Measurements from ENCODE around the gene ANKS1A.
"Not testable (repeated sequence)": the region's sequence is repeated elsewhere in the genome, so short reads cannot be mapped to it uniquely, and the experiment has no call there.

Gene ANKS1A

DNA sequence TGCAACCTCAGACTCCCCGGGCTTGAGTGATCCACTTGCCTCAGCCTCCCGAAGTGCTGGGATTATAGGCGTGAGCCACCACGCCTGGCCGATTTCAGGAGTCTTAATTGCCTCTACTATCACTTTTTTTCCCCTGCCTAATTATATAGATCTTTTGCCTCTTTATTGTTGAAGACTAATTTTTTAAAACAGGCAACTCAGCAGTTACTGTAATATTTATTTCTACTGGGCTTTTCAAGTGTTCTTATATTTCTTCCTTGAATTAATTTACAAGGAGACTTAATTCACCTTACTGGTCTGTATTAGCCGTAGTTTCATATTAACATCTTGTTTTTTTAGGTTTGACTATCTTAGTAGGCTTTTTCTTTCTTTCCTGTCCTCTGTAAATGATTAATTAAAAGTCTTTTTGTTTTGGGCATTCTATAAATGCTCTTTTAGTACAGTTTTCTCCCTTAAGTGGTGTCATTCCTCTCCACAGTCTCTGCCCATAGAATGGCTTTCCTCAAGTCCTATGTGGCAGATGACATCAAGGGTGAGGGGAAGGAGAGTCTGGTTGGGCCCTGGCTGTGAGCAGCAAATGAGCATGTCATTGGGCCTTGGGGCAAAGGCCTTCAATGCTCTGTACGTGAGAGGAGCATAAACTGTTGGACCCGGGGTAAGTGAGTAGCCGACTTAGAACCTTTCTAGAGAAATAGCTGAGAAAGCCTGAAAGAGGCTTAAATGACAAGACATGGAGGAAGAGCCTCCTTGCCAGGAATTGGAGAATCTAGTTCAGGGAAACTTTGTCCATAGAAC is 36.0 kb downstream of the ANKS1A start:
- no peak for DNase-seq

DNA sequence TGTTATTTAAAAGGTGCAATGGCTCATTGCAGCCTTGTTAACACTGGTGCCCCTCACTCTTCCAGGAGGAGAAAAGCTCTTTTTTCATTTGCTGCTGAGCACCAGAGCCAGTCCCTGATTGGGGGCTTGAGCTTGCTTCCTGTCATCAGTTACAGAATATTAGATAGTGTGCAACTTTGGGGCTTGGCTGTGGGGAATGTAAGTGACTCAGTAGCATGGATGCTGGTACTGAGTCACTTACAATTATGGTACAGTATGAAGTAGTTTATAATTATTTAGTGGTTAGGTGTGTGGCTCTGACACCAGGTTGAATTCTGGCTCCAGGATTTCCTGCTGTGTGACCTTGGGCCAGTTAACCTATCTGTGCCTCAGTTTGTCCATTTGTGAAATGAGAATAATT is 37.6 kb downstream of the ANKS1A start:
- no peak for DNase-seq

DNA sequence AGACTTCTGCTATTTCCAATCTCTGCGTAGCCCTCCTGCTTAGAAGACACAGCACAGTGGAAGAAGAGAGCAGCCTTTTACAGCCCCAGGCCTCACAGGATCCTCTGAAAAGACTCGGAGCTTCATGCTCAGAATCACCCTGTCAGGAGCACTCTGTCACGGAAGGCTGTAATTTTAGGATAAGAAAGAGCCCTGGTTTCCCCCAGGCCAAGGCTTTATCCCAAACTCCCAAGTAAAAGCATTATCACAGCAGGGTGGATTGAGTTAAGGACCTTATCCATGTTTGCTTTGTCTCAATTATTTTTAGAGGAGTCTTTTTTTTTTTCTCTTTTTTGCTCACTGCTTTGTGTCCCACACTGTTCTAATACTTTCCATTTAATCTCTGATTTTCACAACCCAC is 39.2 kb downstream of the ANKS1A start:
- DNase-seq: no peak

DNA sequence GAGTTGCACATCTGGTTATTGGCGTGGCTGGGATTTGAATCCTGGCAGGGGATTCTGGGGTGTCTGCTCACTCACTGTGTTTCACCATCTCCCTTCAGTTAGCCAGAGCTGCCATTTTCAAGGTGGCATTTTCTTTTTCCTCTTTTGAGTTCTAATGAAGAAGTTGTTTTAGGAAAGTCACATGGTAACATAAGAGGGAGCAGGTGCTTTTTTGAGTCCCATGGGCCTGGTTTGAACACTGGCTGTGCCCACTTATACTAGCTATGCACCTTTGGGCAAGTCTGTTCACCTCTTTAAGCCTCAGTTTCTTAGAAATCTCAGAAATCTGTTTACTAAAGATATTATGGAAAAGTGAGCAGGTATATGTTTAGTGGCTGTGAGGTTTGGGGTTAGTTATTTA is 39.6 kb downstream of the ANKS1A start:
- no peak for DNase-seq

DNA sequence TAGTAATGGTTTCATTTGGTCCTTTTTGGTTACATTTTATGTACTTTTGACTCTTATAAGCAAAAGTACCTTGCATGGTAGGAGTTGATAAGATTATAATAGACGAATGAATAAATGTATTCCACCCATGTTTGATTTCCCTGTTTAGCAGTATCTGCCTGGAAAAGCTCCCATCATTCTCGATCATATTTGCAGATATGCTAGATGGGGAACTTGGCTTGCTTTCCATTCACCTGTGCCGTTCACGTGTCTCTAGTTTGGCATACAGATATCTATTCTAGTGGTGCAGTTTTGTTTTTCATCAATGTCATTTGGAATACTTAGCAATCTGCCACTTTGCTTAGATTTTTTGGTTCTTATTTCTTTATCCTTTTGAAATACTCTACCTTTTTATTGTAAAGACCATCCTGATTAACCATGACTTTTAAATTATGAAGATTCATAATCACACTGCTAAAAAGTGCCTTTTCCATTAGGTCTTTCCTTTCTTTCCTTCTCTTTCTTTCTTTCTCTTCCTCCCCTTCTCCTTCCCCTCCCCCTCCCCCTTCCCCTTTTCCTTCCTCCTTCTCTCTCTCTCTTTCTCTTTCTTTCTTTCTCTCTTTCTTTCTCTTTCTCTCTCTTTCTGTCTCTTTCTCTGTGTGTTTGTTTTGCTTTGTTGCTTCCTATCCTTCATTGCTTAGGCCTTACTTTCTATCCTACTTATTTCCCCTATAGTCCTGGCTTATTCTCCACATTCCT is 40.4 kb downstream of the ANKS1A start:
- DNase-seq: no peak

DNA sequence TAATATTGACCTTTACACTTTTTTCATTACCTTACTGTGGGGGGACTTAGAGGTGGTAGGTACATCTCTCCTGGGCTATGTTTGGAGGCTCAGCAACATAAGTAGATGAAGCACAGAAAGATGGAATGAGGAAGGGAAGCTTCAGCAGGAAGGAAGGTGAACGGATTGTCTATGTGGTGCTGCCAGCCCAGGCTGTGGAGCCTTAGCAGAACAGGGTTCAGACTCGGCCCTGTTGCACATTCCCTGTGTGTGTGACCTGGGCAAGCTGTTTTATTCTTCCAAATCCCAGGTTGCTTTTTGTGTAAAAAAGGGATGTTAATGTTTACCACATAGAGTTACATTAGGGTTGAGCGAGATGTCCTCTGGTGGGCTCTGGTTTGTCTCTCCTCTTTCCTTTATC is 41.2 kb downstream of the ANKS1A start:
- no peak for DNase-seq

DNA sequence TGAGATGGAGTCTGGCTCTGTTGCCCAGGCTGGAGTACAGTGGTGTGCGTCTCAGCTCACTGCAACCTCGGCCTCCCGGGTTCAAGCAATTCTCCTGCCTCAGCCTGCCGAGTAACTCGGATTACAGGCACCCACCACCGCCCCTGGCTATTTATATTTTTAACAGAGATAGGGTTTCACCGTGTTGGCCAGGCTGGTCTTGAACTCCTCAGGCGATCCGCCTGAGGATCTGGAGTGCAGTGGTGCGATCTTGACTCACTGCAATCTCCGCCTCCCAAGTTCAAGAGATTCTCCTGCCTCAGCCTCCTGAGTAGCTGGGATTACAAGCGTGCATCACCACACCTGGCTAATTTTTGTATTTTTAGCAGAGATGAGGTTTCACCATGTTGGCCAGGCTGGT is 43.1 kb downstream of the ANKS1A start:
- DNase-seq: not testable (repeated sequence)

DNA sequence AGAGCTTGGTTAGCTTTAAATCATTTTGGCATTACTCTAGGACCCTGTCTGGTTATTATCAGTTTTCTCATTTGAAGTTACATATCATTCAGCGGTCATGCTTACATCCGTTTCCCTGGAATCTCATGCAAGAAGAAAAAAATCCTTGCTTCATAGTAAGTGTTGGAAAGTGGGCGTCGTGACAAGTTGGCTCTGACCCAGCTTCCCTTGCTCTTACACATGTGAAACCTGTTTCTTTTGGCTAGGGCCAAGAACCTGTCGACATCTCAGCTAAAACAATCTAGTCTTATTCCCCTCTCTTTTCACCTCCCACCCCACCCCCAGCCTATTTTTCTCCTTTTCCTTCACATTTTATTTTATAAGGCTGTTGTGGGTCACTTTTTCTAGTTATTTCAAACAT is 45.5 kb downstream of the ANKS1A start:
- DNase-seq: no peak

DNA sequence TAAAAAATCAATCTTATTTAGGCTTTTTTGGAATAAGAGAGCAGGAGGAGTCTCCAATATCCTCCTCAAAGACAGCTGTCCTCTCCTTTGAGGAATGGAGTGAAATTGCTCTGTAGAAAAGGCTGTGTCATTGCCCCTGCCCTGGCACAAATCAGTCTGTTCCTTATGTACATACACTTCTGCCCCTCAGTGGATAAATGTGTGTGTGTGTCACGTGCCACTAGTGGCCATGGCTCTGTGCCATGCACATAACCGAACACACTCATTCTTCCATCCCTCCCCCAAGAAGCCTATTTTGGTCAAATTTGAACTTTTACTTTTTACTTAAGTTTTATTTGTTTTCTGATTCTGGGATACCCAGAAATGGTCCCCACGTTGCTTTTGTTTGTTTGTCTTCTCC is 49.2 kb downstream of the ANKS1A start:
- no peak for DNase-seq

DNA sequence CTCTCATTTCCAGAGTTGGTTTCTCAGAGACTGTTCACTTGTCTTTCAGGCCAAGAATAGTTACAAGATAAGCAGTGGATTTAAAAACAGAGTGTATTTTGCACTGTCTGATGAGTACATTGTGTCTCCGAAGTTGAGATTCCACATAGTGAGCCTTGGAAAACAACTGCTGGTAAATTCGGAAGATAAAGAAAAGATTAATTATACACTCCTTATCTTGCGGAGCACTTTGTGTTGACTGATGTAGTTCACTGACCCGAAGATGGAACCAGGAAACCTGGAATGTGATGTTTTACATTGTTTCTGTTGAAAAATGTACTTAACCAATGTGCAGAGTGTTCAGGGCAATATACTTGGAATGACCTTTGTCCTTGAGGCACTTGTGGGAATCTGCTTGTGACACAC is 51.0 kb downstream of the ANKS1A start:
- DNase-seq: no peak

DNA sequence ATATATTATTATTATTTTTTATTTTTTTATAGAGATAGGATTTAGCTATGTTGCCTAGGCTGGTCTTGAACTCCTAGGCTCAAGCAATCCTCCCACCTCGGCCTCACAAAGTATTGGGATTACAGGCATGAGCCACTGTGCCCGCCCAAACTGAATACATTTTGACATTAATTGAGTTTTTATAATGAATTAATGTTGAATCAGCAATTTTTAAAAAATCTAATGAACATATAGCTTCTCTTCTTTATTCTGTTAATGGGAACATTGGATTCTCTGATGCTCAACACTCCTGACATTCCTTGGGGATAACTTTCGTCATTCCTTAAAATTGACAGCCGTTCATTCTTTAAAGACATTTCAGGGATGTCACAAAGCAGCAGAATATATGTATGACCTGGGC is 52.4 kb downstream of the ANKS1A start:
- no peak for DNase-seq

DNA sequence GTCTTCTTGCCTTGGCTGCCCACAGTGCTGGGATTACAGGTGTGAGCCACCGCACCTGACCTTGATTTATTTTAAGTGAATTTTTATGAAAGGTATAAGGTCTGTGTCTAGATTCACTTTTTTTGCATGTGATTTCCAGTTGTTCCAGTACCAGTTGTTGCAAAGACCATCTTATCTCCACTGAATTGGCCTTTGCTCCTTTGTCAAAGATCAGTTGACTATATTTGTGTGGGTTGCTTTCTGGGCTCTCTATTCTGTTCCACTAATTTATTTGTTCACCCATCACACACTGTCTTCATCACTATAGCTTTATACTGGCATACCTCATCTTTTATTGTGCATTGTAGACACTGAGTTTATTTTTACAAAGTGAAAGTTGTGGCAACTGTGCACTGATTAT is 56.3 kb downstream of the ANKS1A start:
- no peak for DNase-seq

DNA sequence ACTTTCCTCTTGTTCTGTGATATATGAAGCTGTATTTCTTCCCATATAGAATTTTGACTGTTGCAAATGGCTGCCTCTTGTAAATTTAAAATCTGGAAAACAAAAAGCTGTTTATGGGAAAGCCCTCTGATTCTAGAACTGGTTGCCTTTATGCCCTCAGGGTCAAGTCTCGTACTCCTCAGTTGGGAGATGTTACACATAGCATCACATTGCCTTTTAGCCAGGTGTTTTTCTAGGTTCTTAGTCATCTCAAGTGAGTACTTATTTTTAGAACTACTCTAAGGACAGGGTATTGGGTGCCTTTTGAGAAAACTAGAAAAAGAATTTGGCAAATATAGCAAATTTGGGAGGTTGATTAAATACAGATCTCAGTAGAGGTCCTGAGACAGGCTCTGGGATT is 58.5 kb downstream of the ANKS1A start:
- no peak for DNase-seq

DNA sequence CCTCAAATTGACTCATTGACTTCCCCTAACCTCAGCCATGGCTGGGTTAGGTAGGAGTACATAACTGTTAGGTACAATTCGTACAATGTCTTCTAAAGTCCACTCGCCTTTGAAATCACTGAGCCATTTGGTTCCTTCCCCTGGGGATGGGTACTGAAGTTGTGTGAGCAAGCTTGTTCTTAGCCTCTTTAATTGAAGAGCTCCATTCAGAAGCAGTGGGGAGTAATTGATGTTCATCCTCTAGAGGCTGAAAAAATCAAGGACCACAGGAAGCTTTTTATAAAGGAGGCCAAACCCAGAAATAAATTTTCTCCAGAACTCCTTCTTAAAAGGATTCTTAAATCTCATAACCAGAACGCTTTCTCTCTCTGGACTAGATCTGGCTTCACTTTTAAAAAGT is 60.6 kb downstream of the ANKS1A start:
- DNase-seq: no peak

DNA sequence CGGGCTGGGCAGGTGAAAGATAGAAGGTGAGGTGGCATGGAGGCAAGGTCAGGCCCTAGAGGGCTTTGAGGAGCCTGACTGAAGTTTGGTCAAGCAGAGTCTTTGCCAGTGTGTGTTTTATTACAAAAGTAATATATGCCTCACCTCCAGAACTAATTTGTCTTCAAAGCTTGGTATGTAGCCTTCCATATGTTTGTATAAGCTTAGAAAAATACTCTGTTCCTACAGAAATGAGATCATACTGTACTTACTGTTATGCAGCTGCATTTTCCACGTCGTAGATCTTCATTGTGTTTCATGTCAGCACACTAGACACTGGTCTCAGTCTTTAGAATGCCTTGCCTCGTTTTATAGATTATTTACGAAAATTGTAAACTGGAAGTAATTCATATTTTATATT is 61.8 kb downstream of the ANKS1A start:
- no peak for DNase-seq

DNA sequence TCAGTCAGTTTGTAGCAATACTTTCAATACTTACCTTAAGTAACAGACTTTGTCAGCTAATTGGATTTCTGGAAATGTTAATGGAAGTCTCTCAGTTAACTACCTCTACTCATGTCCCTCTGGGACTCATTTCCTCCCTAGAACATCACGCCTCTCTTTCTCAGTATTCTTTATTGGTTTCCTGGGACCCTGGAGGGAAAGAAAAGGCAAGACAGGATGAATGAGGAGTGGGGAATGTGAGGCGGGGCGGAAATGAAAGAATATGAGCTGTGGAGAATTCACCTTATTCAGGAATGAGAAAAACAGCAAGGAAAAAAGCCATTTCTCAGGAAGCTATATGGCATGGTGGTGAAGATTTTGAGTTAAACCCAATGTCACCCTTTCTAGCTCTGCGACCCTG is 62.7 kb downstream of the ANKS1A start:
- DNase-seq: no peak

DNA sequence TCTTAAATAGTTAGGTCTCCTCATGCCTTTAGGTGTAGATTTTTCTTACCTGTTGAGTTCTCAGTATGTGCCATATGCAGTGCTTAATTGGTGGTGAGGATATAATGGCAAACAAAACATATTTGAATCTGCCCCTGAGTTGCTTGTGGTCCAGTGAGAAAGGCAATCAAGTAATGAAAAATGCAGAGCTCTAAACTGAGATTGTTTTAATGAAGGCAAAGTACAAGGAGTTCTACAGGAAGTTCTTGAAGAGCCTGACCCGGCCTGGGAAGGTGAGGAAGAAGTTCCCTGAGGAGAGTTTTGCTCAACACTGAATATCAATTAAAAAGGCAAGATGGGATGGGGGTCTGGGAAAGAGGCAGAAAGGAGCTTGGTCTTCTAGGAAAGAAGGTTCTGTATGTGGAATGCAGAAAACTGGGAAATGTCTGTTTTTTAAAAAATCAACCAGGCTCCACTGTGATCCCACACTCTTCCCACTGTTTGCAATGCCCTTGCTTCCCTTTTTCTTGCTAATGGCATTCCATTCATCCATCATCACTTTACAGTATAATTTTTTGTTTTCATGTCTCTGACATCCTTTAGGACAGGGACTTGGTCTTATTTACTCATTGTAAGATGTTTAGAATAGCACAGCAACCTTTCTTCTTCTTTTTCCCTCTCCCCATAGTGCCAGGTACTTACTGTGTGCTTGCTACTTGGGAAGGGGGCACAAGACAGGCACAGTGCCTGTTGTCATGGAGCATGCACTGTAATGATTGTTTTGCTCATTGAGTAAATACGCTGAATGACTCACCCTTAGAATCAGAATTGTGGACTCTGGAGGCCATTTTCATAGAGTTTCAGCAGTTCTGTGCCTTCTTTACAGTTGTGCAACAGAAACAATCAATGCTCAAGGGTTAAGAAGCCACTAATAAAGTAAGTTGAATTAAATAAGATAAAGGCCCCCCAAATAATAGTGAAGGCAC is 64.3 kb downstream of the ANKS1A start:
- DNase-seq: no peak

DNA sequence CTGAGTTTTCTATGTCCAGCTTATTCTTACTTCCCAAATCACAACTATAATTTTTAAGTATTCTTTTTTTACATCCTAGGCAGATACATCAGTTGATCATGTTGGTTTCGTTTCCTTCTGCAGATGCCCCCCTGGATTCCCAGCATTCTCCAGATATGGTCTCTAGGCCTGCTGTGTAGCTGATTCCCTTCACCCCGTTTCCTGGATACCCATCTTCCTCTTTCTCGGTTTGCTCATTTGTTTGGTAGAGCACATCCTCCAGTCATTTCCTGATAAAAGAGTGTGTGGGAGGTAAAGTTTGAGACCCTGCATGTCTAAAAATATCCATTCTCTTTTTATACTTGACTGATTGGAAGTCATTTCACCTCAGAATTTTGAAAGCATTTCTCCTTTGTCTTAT is 66.4 kb downstream of the ANKS1A start:
- DNase-seq: no peak

DNA sequence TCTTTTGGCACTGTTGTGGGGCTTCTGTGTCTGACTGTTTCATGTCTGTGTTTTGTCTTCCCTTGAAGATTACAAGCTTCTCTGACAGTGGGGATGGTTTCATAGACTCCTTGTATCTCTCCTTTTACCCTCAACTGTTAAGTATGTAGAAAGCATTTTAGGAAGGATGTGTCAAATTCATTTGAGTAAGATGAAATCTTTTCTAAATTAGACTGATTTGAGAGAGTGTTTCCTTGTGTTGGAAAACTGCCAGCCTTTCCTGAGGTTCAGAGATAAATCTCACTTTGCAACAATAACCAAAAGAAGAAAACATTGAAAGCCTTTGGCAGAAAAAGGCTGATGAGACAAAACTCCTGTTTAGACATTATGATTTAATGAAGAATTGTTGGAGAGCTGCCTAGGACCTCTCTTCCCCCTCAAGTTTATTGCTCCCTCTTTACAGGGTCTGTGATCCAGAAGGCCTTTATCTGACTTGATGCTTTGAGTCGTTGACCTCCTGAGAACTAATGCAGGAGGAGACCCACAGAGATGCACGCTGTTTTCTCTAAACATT is 68.3 kb downstream of the ANKS1A start:
- no peak for DNase-seq

DNA sequence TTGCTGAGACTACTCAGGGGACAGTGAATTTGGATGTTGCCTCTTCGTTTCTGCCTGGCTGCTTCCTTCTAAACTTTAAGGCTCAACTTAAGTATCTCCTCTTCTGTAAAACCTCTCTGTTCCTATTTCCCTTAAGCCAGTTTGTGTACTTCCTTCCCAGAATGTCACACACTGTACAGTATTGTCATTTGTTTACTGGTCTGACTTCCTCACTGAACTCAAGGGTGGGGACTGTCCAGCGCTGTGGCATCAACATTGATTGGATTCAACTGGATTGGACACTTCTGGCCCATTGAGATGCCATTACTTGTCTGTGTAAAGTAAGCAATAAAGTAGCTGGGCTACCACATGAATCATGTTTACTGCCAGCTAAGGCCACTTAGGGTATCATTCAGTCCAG is 69.7 kb downstream of the ANKS1A start:
- DNase-seq: no peak

DNA sequence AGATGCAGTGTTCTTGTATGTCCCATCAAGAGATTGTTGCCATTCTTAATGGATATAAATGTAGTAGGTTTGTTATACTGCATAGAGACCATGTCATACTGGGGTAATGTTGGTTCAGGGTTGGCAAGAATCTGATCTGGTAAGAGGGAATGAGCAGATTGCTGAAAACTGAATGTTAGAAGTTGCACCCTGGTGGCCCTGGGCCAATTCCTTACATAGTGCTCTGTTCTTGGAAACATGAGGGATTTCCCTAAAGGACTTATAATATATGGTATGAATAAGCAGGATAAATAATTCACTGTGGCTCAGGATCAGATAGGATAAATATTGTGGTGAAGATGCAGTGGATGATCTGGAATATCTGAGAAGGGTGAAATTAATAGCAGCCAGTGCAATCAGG is 70.2 kb downstream of the ANKS1A start:
- DNase-seq: no peak

DNA sequence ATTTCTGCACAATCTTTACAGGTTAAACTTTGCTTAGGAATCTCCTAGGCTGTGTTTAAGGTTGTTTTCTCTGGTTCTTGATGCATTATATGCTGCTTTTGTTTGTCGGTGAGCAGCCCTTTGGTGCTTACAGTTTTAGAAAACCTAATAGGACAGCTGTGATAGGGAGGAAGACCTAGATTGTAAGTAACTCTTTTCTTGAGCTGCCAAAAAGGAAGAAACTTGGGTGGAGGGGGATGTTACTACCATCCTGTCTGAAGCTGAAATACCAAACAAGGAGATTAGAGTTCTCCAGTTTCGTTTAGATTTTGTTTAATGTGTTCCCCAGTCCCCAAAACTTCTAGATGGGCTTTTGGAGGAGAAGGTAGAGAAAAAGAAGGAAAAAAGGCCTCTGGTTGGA is 72.0 kb downstream of the ANKS1A start:
- no peak for DNase-seq

DNA sequence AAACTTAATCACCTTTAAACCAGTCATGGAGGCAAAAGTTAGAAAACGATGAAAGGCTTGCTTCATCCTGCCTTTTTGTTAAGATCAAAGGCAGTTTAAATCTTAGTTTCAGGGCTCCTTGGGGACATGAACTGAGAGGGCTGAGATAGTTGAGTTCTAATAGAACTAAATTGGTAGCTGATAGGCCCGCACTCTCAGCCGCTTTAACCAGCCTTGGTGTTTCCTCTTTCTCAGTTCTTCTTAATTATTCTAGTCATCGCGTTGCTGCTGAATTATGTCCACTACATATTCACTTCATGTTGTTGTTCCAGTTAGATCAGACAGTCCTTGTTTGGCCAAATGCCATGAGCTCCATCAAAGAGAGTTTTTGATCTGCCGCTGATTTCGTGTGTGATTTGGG is 72.5 kb downstream of the ANKS1A start:
- DNase-seq: no peak
